Sigmoid colon (tissue), 7 donors: Measurements from ENCODE around the gene KATNBL1. TPM values are rescaled to one million over a fixed set of nuclear protein-coding genes. Genes with fewer than 3 reads are reported as not detected.

Experiments used
- DNase-seq: peaks from one replicate; pipeline ENCODE4 v3.0.0-alpha.2; 2019
- H3K27ac ChIP-seq, 4 donors: fragments of 200-600 bp; sonication (generic); one replicate each; pipeline ENCODE4 v1.5.1; 2016 to 2019; ENCODE audit warnings: mild to moderate bottlenecking in 1 of 4
- H3K27me3 ChIP-seq, 3 donors: fragments of 200-600 bp; sonication (generic); one replicate each; pipeline ENCODE4 v1.5.1; 2019; ENCODE audit warnings: mild to moderate bottlenecking in 1 of 3
- H3K36me3 ChIP-seq, 4 donors: fragments of 200-600 bp; sonication (generic); one replicate each; pipeline ENCODE4 v1.5.1; 2016 to 2019
- H3K4me1 ChIP-seq, 4 donors: fragments of 200-600 bp; sonication (generic); one replicate each; pipeline ENCODE4 v1.5.1; 2017 to 2019
- H3K4me3 ChIP-seq, 4 donors: fragments of 200-600 bp; sonication (generic); one replicate each; pipeline ENCODE4 v1.5.1; 2017 to 2019; ENCODE audit warnings: mild to moderate bottlenecking in 2 of 4, moderate library complexity in 1 of 4
- H3K9me3 ChIP-seq, 4 donors: fragments of 200-600 bp in 3 of 4; sonication (generic) in 3 of 4; one replicate each; pipeline versions ENCODE4 v1.5.1 to v1.6.1; 2013 to 2019
- CTCF ChIP-seq, 4 experiments: fragments of 450-650 bp in 3 of 4; fragments of 200-600 bp in 1 of 4; IDR thresholded peaks; one replicate each; pipeline ENCODE4 v1.5.1; 2016 to 2019; ENCODE audit warnings: antibody characterized with exemption in 4 of 4, mild to moderate bottlenecking in 3 of 4, moderate library complexity in 2 of 4
- EP300 ChIP-seq, 4 donors: sonication (generic); formaldehyde crosslinking; IDR thresholded peaks; one replicate each; pipeline ENCODE4 v1.6.1; 2017; ENCODE audit warnings: antibody characterized with exemption in 4 of 4
- POLR2A ChIP-seq, 2 donors: fragments of 450-650 bp; IDR thresholded peaks; one replicate each; pipeline ENCODE4 v1.6.1; 2016; ENCODE audit warnings: antibody characterized with exemption in 2 of 2, mild to moderate bottlenecking in 2 of 2, moderate library complexity in 2 of 2
- POLR2AphosphoS5 ChIP-seq, 4 donors: sonication (generic); formaldehyde crosslinking; IDR thresholded peaks; one replicate each; pipeline ENCODE4 v1.6.1; 2017; ENCODE audit warnings: antibody characterized with exemption in 4 of 4
- WGBS, 2 donors: extraction: QIAGEN DNeasy Blood & Tissue Kit; methylation state at CpG; one replicate each; pipeline ENCODE4 v1.1.7; 2013; 5-methylcytosine and 5-hydroxymethylcytosine counted together
- intact Hi-C: fragments of 100-400 bp; cut with DNase I; formaldehyde crosslinking; loops from one replicate; pipeline ENCODE4 v1.15.1; 2023
- polyA plus RNA-seq, 3 donors: library from polyadenylated mRNA; stranded (reverse); fragments of 200-250 nt; gene quantifications; one replicate each; pipeline ENCODE4 v1.2.3, GENCODE V29; 2013
- total RNA-seq, 4 donors: library from RNA; depleted of rRNA; stranded (reverse); fragments of >200 nt; gene quantifications; one replicate each; pipeline ENCODE4 v1.1.0, GENCODE V29; 2016
- donor health status: healthy with polysubstance abuse.
- donor health status: Bipolar disorder and iron deficiency.
- donor health status: healthy.

KATNBL1 gene, protein sequence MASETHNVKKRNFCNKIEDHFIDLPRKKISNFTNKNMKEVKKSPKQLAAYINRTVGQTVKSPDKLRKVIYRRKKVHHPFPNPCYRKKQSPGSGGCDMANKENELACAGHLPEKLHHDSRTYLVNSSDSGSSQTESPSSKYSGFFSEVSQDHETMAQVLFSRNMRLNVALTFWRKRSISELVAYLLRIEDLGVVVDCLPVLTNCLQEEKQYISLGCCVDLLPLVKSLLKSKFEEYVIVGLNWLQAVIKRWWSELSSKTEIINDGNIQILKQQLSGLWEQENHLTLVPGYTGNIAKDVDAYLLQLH
- total RNA-seq: 10 to 100 TPM; 39.5 to 88.9 (median 68.2) TPM
- 10 to 100 TPM; 15.7 to 36.5 (median 16.2) TPM for polyA plus RNA-seq

DNA sequence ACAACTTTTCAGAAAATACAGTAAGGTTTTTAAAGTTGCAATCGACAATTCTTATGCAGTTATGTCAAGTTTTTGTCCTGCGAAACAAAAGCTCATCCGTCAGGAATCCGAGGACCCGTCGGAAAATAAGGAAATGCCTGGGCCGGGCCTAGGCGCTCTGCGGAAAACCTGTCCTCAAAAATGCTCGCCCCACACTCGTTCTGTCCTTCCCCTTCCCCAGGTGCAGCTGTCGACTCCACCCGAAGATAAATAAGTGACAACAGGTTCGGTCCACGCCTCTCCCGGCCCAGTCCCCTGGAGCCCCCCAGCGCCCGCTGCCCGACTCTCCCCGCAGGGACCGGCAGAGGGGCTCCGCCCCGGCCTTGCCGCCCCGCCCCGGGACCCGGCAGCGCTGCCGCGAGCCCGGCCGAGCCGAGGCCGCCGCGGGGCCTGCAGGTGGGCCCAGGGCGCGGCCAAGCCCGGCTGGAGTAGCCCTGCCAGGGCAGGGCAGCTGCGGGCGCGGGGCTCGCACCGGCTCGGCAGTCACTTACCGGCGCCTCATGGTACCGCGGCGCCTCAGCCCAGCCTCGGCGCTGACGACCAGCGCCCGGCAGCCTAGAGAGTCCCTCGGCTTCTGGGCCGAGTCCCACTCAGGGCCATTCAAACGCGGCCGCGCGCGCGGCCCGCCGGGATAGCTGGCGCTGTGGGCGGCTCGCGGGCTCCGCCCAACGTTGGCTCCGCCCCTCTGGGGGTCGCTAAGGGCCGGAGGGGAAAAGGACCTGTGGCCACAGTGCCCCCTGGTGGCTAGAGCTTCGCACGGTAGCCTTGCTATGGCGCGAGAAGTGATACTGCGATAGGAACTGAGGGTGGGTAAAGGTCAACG, at the start of gene KATNBL1:
KATNBL1 (minus strand) TSS at position 676 of the 862 bp plus-strand sequence. CDS start 46,420 bp downstream, outside the sequence.
- Histone ChIP-seq H3K9me3 (no peaks in the 10 kb centered on the region), H3K36me3 (no peaks in the 10 kb centered on the region), H3K4me1 (peaks cover 0 to 14% (median 10%) of the 10 kb centered on the region in 4 donors), H3K27me3 (no peaks in the 10 kb centered on the region), H3K27ac (peak within 1 kb of the TSS; percentile 86 to 91 (median 88)), H3K4me3 (peak within 1 kb of the TSS; percentile 58 to 75 (median 70))
- TF ChIP-seq EP300 (IDR thresholded peaks at IDR 0.05) (no peak), CTCF (IDR thresholded peaks at IDR 0.05) (peak; percentile 83 to 94 (median 90)), POLR2A (IDR thresholded peaks at IDR 0.05) (peak; percentile 31 to 48), POLR2AphosphoS5 (IDR thresholded peaks at IDR 0.05) (peak; percentile 31 to 78 (median 72))
- intact Hi-C loops: loop anchor here (1.0 to 2.0 kb wide), 3 partner anchors 15 to 147 kb away; partner anchors contain the start of genes EMC4 and EMC7
- WGBS, 2 donors: 1% methylated on average over 81 of the region's 81 CpGs
- DNase-seq: peak; percentile 97

DNA sequence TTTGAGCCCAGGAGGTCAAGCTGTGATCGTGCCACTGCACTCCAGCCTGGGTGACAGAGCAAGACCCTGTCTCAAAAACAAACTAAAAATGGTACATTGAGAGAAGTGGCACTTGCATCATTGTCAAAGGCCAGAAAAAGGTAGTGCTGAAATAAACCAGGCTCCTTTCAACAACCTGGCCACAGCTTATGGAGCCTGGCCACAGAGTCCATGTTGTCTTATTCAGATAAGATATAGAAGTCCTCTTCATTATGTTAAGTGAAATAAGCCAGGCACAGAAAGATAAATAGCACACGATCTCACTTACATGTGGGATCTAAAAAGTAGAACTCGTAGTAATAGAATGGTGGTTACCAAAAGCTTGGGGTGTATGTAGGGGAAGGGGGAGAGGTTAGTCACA, 49.7 kb upstream of the KATNBL1 start:
- no peaks in the 10 kb centered on the region for H3K27me3 ChIP-seq
- H3K4me3 ChIP-seq: no peak overlapping the region
- intact Hi-C loops: no loop called here
- 94 to 96% methylated on average over 3 of the region's 3 CpGs for WGBS, 2 donors
- no peaks in the 10 kb centered on the region for H3K9me3 ChIP-seq
- no peak overlapping the region for H3K27ac ChIP-seq
- TF ChIP-seq CTCF (IDR thresholded peaks at IDR 0.05) (no peak), POLR2A (IDR thresholded peaks at IDR 0.05) (no peak)
- H3K36me3 ChIP-seq: peaks cover 0 to 47% (median 7%) of the 10 kb centered on the region in 4 donors
- H3K4me1 ChIP-seq: no peaks in the 10 kb centered on the region
- no peak for DNase-seq

DNA sequence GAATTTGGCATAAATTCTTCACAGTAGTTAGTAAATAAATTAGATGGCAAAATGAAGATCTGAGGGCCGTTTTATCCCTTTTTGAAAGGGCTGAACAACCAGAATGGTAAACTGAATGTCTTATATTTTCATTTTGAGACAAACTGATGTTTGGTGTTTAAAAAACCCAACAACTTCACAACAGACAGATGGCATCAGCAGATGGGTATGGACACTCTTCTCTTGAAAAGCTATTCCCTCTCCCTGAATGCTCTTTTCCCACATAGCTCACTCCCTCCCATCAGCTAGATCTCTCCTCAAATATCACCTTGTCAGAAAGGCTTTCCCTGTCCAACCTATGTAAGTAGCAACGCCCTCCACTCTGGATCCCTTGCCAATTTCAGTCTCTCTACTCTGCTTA, 48.3 kb upstream of the KATNBL1 start:
- Histone ChIP-seq H3K4me1 (no peaks in the 10 kb centered on the region), H3K27me3 (no peaks in the 10 kb centered on the region), H3K9me3 (no peaks in the 10 kb centered on the region), H3K4me3 (no peak overlapping the region), H3K36me3 (peaks cover 9 to 61% (median 18%) of the 10 kb centered on the region in 4 donors), H3K27ac (no peak overlapping the region)
- intact Hi-C loops: no loop called here
- TF ChIP-seq CTCF (IDR thresholded peaks at IDR 0.05) (no peak), POLR2AphosphoS5 (IDR thresholded peaks at IDR 0.05) (no peak), EP300 (IDR thresholded peaks at IDR 0.05) (no peak), POLR2A (IDR thresholded peaks at IDR 0.05) (no peak)
- no peak for DNase-seq
- 94 to 96% methylated on average over 2 of the region's 2 CpGs for WGBS, 2 donors

GRCh38 chr15:34252545-34252944, 42.6 kb upstream of the KATNBL1 start:
- Histone ChIP-seq H3K36me3 (peaks cover 9 to 91% (median 28%) of the 10 kb centered on the region in 4 donors), H3K27me3 (no peaks in the 10 kb centered on the region), H3K4me1 (no peaks in the 10 kb centered on the region), H3K27ac (no peak overlapping the region), H3K9me3 (no peaks in the 10 kb centered on the region), H3K4me3 (no peak overlapping the region)
- no peak for TF ChIP-seq EP300 (IDR thresholded peaks at IDR 0.05)
- TF ChIP-seq CTCF (IDR thresholded peaks at IDR 0.05): no peak
- TF ChIP-seq POLR2A (IDR thresholded peaks at IDR 0.05): no peak
- TF ChIP-seq POLR2AphosphoS5 (IDR thresholded peaks at IDR 0.05): no peak
- no peak for DNase-seq
- intact Hi-C loops: no loop called here
